ENCODE data around the gene FUOM. TPM values are rescaled to one million over a fixed set of nuclear protein-coding genes. Genes with fewer than 3 reads are reported as not detected.

FUOM gene
- total and polyA plus RNA-seq, 2 of the 8 experiments (the other 6 are each of a cell fraction or from before 2014, with no cell fraction given) = 22.0 to 30.4 TPM

DNA sequence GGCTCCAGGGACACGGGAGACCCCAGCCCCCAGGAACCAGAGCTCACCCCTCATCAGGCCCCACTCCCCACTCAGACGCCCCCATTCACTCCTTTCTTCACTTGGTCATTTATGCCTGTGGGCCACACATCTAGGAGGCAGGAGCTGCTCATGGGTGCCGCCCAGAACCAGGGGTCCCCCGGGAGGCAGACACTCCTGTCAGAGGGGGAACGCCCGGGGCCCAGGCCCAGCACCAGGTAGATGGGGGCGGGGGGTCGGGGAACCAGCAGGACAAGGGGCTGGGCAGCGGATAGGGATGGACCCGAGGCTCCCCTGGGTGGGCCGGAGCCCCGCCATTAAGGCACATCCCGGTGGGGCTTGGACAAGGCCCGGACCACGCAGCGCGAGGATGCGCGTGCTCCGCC lies 33.0 kb downstream of the FUOM start (continued):
- TF ChIP-seq, protein P1, sequence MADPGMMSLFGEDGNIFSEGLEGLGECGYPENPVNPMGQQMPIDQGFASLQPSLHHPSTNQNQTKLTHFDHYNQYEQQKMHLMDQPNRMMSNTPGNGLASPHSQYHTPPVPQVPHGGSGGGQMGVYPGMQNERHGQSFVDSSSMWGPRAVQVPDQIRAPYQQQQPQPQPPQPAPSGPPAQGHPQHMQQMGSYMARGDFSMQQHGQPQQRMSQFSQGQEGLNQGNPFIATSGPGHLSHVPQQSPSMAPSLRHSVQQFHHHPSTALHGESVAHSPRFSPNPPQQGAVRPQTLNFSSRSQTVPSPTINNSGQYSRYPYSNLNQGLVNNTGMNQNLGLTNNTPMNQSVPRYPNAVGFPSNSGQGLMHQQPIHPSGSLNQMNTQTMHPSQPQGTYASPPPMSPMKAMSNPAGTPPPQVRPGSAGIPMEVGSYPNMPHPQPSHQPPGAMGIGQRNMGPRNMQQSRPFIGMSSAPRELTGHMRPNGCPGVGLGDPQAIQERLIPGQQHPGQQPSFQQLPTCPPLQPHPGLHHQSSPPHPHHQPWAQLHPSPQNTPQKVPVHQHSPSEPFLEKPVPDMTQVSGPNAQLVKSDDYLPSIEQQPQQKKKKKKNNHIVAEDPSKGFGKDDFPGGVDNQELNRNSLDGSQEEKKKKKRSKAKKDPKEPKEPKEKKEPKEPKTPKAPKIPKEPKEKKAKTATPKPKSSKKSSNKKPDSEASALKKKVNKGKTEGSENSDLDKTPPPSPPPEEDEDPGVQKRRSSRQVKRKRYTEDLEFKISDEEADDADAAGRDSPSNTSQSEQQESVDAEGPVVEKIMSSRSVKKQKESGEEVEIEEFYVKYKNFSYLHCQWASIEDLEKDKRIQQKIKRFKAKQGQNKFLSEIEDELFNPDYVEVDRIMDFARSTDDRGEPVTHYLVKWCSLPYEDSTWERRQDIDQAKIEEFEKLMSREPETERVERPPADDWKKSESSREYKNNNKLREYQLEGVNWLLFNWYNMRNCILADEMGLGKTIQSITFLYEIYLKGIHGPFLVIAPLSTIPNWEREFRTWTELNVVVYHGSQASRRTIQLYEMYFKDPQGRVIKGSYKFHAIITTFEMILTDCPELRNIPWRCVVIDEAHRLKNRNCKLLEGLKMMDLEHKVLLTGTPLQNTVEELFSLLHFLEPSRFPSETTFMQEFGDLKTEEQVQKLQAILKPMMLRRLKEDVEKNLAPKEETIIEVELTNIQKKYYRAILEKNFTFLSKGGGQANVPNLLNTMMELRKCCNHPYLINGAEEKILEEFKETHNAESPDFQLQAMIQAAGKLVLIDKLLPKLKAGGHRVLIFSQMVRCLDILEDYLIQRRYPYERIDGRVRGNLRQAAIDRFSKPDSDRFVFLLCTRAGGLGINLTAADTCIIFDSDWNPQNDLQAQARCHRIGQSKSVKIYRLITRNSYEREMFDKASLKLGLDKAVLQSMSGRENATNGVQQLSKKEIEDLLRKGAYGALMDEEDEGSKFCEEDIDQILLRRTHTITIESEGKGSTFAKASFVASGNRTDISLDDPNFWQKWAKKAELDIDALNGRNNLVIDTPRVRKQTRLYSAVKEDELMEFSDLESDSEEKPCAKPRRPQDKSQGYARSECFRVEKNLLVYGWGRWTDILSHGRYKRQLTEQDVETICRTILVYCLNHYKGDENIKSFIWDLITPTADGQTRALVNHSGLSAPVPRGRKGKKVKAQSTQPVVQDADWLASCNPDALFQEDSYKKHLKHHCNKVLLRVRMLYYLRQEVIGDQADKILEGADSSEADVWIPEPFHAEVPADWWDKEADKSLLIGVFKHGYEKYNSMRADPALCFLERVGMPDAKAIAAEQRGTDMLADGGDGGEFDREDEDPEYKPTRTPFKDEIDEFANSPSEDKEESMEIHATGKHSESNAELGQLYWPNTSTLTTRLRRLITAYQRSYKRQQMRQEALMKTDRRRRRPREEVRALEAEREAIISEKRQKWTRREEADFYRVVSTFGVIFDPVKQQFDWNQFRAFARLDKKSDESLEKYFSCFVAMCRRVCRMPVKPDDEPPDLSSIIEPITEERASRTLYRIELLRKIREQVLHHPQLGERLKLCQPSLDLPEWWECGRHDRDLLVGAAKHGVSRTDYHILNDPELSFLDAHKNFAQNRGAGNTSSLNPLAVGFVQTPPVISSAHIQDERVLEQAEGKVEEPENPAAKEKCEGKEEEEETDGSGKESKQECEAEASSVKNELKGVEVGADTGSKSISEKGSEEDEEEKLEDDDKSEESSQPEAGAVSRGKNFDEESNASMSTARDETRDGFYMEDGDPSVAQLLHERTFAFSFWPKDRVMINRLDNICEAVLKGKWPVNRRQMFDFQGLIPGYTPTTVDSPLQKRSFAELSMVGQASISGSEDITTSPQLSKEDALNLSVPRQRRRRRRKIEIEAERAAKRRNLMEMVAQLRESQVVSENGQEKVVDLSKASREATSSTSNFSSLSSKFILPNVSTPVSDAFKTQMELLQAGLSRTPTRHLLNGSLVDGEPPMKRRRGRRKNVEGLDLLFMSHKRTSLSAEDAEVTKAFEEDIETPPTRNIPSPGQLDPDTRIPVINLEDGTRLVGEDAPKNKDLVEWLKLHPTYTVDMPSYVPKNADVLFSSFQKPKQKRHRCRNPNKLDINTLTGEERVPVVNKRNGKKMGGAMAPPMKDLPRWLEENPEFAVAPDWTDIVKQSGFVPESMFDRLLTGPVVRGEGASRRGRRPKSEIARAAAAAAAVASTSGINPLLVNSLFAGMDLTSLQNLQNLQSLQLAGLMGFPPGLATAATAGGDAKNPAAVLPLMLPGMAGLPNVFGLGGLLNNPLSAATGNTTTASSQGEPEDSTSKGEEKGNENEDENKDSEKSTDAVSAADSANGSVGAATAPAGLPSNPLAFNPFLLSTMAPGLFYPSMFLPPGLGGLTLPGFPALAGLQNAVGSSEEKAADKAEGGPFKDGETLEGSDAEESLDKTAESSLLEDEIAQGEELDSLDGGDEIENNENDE (IDR thresholded peaks at IDR 0.05; ENCODE audit: insufficient replicate concordance, low read length) = no peak
- TF ChIP-seq BACH1 (IDR thresholded peaks at IDR 0.05; ENCODE audit: low read length) = no peak
- TF ChIP-seq BCL11A (IDR thresholded peaks at IDR 0.05; ENCODE audit: low read depth in 2 of 2, low read length in 2 of 2) = no peak
- no peak for TF ChIP-seq EP300 (IDR thresholded peaks at IDR 0.05; ENCODE audit: borderline replicate concordance in 1 of 2, low read depth in 2 of 2, low read length in 2 of 2)
